Breast epithelium (tissue), 3 donors: ENCODE measurements around the gene EHD4.

Experiments used
- POLR2A ChIP-seq: fragments of 450-650 bp; IDR thresholded peaks from one replicate; pipeline ENCODE4 v1.6.1; 2016; ENCODE audit warnings: antibody characterized with exemption, mild to moderate bottlenecking, moderate library complexity
- TF ChIP-seq, protein P1 (sequence below), 3 donors: fragments of 450-650 bp; IDR thresholded peaks; one replicate each; pipeline ENCODE4 v1.5.1; 2016 to 2017; ENCODE audit warnings: antibody characterized with exemption in 3 of 3, mild to moderate bottlenecking in 3 of 3, moderate library complexity in 3 of 3

DNA sequence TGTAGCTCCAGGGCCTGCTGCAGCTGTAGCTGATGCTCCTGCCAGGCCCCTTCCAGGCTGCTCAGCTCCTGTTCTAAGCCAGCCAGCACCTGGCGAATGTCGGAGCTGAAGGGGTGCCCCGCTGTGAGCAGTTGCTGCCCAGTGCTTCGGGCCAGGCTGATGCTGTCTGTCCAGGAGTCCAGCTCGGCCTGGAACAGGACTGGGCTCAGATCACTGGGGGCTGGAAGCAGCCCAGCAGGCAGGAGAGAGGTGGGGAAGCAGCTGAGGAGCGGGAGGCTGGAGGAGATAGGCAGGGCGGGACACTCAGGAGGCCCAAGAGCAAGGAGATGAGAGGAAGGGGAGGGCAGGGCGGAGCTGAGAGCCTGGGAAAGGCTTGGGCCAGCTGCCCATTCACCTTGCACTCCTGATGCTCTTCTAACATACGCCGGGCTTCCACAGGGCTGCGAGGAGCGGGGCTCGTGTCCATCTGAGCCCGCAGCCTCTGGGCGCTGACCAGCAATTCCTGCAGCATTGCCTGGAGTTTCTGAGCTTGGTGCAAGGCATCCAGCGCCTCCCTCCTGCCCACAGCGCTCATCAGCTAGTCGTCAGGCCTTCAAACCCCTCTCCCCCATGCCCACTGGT is 110.5 kb downstream of the EHD4 start:
- TF ChIP-seq POLR2A, result no peak
- TF ChIP-seq, protein P1, sequence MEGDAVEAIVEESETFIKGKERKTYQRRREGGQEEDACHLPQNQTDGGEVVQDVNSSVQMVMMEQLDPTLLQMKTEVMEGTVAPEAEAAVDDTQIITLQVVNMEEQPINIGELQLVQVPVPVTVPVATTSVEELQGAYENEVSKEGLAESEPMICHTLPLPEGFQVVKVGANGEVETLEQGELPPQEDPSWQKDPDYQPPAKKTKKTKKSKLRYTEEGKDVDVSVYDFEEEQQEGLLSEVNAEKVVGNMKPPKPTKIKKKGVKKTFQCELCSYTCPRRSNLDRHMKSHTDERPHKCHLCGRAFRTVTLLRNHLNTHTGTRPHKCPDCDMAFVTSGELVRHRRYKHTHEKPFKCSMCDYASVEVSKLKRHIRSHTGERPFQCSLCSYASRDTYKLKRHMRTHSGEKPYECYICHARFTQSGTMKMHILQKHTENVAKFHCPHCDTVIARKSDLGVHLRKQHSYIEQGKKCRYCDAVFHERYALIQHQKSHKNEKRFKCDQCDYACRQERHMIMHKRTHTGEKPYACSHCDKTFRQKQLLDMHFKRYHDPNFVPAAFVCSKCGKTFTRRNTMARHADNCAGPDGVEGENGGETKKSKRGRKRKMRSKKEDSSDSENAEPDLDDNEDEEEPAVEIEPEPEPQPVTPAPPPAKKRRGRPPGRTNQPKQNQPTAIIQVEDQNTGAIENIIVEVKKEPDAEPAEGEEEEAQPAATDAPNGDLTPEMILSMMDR (IDR thresholded peaks at IDR 0.05), result no peak
